Left renal pelvis (tissue), 4 donors: ENCODE data around the gene IKZF2. TPM values are rescaled to one million over a fixed set of nuclear protein-coding genes. Genes with fewer than 3 reads are reported as not detected.

Source experiments
- DNase-seq, 4 donors: peaks; one replicate each; pipeline ENCODE4 v3.0.0-alpha.2; 2013; ENCODE audit warnings: low read depth in 4 of 4, low spot score in 3 of 4
- polyA plus RNA-seq, 4 donors: library from polyadenylated mRNA; unstranded; fragments of 120-200 nt; gene quantifications; one replicate each; pipeline ENCODE4 v1.2.1, GENCODE V29; 2013; ENCODE audit not compliant: insufficient read length in 4 of 4

IKZF2 gene
- polyA plus RNA-seq, 4 donors = 3.6 to 13.3 (median 9.6) TPM

DNA sequence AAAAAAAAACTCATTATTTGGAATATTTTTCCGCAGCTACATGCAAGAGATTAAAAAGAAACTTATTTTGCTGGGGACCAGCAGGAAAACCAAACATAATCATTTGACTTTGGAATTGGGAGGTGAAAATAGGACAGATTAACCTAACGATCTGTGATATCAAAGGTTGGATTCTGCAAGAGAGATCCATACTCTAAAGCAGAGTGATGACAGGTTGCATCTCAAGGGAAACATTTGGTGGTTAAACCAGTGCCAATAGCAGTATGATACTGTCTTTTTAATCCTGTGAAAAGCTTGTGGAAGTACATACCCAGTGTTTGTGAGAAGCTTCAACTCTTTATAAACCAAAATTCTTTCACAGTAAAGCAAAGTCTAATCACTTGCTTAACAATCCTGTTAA, 5.3 kb upstream of the IKZF2 start:
- DNase-seq = no peak

DNA sequence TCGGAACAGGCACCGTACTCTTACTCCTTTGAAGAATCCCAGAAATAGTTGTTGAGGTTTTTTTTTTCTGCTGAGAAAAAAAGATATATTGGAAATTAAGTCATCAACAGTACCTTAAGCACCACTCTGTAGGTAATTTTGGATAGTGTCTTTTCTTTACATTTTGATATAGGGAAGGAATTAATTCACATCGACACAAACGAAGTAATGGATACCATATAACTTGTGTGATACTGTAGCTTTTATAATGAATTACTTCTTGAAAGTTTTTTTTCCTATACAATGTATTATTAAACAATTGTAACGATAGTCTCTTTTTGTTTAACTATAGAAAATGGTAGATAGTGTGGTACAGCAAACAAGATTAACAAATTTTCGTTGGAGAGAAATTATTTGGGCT, 1.5 kb upstream of the IKZF2 start:
- DNase-seq = no peak

DNA sequence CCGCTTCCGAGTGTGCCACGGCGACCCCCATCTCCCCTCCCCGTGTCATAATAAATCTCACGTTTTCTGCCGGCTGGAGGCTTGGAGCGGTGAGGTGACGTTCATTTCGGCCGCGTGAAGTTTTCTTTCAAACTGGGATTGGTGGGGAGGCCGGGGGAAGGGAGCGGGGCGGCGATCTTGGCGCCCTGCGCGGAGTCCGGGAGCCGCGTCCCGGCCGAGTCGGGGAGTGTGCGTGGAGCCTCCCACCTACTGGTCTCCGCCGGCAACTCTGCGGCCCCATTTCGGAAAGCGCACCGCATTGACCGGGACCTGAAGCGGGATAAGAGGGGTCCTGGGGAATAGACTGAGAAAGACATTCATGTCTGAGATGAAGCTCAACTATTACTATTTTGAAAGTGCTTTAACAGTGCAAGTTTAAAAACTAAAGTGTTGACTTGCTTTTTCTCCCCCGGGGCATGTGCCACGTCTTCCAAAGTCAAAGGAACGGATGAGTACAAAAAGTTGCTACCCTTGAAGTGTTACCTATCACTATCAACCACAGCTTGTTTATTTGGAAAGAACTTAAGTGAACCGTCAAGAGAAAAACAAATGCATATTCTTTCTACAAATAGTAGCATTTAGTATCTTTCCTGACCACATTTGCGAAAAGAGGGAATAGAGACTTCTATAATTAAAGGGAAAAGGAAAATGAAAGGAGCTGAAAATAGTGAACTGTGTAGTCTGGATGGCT, 818 bp upstream of the IKZF2 start:
- peak in 2 of 4 donors; percentile 22 to 27 for DNase-seq

DNA sequence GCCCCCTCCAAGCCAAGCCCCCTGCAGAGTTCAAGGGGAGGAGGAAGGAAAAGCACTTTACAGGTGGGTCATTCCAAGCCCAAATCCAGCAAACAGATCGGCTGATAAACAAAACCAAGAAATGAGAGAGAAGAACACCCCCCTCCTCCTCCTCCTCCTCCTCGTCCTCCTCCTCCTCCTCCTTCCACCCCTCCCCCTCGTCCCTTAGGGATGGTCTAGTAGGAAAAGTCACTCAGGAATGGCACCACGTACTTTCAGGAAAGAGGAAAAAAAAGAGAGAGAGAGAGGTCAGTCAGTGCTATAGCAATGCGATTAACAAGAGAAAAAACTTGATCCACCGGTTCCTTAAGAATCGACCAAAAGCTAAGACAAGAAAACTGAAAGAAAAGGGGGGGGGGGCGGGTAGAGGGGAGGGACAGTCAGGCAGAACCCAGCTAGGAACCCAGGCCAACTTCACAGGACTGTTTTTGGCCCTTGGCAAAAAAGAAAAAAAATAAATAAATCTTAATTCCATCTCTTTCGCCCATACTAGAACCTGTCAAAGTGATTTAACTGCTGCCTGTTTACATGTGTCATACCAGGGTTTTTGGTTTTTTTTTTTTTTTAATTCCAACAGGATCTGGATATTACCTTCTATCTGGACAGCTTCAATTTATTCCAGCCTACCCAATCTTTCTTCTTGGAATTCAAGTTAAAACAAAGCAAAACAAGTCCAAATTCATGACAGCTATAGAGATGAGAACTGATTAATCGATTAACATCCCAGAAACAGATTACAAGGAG, 906 bp downstream of the IKZF2 start:
- peak in 1 of 4 donors; percentile 36 for DNase-seq

DNA sequence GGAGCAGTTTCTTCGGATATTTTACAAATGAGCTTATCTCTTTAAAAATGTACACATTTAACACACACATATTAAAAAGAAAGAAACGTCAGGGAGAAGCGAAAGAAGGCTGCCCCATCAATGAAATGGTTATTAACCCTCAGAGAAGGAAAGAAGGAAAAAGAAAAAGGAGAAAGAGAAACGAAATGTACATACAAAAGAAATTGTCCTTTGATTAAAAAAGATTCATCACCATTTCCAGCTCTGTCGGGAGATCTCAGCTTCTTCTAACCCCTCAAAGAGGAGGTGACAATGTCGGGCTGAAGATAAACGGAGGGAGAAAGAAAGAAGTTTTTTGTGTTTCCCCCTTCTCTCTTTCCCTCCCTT, 1.5 kb downstream of the IKZF2 start:
- DNase-seq = no peak

DNA sequence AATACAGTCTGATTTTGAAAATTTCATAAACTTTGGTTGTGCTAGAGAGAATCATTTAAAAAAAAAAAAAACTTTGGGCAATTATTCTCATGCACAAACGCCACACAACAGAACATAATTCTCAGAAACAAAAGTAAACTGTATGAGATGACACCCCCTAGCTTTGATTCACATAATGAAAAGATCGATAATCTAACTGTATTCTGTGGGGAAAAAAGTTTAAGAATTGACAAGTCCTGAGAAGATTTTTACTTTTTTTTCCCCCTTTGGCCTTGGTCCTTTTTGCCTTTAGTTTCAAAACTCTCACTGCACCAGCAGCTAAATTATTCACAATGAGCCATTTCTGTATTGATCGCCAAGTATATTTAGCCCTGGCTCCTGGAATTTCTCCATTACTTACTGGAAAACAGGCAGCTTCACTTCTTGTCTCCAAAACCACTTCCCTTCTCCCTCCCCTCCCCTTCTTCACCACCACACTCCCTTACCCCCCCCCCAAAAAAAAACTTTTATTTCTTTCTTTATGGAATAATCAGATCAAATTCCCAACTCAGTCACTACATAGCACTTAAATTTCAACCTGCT, 2.0 kb downstream of the IKZF2 start:
- no peak for DNase-seq

DNA sequence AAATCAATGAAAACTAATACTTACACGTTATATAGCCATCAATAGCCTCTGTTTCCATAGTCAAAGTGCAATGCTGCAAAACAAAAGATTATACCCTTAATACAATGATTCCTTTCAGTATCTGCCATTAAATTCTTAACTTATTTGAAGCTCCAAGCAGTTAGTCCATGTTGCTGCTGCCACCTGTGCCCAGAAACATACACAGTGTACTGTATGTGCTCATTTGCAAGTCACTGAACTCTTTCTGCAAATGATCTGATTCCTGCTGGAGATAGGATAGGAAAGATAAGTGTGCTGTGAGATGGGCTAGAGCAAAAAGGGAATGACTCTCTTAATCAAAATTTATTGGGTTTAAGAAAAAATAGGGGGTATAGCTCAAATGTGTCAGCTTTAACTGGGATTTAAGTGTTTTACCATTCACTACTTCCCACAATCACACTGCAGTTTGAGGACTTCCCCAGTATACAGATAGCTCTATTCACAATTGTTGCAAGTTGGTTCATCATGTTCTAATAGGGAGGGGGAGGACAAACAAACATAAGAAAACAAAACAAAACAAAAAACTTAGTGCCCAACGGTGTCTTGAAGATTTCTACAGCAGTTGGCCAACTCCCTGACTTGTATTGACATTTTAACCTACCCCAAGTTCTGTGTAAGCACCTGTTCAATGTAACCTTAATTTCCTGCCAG, 2.7 kb downstream of the IKZF2 start:
- no peak for DNase-seq

DNA sequence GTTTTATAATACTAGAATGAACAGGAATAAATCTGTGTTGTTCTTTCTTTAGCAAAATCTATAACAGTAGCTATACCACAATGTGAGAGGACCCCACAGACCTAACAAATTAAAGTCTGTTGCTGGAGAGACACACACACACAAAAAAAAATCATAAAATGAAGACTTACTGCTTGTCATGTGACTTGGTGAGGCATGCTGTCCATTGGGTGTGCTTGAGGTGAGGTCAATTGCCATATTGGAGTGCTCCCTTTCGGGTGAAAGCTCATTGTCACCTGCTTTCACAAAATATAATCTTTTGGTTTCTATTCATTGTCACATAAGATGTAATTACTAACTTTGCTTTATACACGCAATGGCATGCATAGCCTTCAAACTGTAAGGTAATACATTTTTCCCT, 3.9 kb downstream of the IKZF2 start:
- DNase-seq = no peak

DNA sequence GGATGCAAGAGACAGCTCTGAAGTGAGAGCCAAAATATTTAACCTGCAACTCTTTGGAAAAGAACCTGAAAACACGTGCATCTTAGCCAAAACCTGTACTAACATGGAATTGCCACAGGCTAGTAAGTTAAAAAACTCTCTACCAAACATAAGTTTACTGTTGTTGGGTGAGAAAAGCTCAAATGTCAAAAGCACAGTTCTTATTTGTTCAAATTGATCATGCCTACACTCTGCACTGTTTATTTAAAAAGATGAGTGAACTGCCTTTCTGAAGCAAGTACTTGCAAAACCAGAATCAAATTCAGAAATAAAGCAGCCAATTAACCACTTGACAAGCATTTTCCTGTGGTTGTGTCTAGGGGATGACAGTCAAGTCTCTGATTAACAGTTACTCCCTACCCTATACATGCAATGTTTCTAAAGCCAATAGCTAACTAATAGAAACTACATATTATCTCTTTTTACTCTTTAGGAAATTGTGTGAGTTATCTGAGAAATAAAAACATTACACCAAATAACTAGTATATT, 5.6 kb downstream of the IKZF2 start:
- no peak for DNase-seq

DNA sequence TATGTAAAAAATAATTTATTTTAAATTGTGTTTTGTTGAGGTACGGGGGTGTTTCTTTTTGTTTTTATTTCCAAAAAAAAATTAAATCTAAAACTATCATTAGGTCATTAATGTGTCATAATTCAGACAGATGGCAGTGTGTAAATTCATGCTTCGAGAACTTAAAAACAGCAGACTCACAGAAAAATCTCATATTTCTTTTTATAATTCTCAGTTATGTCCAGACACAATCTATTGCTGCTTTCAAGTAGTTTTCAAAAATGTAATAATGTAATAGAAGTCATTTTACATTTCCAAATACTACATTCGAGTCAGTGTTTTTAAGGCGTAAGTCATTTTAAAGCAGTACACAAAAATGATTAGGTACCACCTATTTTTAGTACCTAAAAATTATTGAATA, 14.3 kb downstream of the IKZF2 start:
- DNase-seq = no peak

DNA sequence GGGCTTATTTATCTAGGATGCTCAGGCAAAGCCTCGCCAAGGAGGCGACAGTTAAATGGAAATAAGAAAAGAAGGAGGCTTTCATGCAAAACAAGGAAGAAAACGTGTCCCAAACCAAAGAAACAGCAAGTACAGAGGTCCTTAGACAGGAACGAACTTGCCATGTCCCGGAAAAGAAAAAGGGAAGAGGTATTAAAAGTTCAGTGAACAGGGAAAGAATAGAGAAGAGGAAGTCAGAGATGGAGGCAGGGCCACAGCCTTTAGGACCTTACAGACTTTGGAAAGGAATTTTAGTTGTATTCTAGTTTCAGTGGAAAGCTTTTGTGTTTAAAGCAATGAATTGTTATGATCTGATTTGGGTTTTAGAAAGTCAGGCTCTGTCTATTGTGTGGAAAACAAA, 22.1 kb downstream of the IKZF2 start:
- DNase-seq = no peak

DNA sequence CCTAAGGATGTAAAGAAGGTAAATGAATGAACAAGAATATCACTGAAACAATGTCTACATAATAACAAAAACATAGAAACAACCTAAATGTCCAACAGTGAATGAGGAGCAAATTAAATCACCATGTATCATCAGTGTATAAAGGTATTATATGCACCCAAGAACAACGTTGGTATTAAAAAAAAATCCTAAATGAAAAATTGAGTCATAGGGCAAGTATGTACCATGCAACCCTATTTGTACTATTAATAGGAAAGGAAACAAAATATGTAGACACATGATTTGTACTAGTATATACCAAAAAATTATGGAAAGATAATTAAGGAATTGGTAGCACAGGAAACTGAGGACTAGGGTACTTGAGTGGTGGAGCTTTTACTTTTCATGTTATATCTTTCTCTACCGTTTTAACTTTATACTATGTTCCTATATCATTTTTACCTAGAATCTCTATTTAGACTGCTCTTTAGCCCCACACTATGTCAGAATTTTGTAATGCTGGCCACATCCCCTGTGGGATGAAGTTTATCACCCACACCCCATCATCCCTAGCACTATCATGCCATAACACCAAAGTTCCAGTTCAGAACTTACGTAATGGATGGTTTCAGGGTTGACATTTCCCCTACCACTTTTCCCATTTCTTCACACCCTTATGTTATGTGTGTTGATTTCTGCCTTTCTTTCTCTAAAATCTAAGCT, 25.6 kb downstream of the IKZF2 start:
- no peak for DNase-seq

DNA sequence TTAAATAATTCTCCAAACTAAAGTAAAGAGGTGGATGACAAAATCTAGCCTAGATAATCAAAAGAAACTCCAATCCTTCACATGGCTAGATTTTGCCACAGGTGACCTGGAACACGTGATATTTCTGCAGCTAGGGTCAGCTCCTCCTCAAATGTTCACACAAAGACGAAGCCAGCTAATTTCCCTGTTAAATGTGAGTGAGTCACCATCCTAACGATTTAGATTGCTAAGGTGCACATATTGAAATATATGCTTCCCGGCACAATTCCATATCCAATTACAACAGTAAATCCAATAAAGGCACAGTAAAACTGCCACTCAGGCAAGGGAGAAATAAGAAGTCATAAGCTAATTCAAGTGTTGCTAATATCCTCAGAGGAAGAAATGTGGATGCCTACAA, 28.7 kb downstream of the IKZF2 start:
- DNase-seq = no peak

DNA sequence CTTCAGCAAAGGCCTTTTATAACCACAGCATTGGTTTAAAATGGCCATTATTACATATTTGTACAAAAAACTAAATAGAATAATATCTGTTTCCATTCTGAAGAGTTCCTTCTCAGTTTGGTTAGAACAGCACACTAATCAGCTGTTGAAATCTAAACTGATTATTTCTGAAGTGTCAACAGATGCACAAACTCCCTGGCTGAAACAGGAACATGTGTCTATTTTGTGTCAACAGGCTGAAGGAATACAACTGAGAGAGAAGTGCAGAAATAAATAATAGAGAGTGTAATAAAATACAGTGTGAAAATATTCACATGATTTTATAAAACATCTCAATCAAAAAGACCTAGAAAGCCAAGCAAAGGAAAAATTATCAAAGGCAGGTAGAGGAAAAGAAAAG, 29.7 kb downstream of the IKZF2 start:
- no peak for DNase-seq

DNA sequence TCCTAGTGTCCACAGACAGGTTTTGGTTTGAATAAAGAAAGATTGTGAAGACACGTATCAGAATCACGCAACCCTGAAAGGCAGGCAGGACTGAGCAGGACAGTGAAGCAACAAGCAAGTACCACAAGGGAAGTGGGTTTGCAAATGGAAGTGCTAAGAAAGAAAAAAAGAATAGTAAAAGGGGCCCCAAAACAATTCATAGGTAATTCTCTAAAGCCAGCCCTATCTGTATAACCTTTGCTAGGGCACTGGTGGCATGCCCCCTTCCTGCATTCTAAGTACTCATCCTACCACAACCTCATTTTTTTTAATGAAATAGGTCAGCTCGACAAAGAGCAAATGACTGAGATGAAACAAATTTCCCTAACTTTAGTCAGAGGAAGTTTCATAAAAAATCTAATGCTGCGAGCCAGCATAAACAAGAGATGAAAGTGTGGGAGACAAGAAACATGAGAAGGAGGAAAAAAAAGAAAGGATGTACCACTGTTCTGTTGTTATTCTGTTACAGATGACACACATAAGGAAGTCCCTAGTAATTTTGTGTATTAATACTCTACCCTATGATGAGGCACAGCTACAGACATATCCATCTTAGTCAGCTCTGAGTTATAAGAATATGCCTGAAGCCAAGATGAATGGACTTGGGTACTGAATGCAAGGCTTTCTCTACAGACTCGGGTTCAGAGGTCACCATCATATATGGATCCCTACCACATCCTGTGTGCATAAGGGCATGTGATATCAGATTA, 32.2 kb downstream of the IKZF2 start:
- no peak for DNase-seq

DNA sequence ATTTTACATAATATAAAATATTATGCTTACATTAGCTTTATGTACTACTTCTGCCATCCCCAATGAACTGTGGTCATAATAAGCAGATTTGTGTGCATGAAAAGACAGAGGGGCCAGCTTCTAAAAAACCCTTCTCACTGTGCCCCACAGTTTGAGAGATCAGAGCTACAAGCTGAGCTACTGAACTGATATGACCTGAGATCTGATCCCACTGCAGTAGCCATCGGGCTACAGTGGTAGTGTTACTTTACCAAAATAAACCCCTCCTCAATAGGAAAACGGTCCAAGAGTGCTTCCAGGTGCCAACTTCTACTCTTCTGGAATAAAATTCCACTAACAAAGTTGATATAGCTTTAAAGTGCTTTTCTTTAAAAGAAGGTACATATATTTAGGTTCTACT, 43.1 kb downstream of the IKZF2 start:
- no peak for DNase-seq

DNA sequence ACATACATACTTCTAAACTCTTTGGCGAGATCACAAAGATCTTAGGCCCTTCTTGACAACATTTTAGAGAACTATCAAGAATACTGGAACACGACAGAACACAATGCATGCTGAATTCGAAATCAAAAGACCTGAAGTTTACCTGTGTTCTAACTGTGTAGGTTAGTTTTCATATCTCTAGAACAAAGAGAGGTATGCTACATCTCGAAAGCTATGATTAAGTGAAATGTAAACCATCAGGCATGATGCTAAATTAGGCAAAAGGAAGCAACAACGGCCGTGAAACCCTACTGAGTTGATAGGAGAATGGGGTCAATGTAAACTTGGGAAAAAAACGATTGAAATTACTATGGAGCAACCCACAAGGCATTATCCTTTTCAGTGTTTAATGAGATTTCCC, 43.7 kb downstream of the IKZF2 start:
- no peak for DNase-seq

DNA sequence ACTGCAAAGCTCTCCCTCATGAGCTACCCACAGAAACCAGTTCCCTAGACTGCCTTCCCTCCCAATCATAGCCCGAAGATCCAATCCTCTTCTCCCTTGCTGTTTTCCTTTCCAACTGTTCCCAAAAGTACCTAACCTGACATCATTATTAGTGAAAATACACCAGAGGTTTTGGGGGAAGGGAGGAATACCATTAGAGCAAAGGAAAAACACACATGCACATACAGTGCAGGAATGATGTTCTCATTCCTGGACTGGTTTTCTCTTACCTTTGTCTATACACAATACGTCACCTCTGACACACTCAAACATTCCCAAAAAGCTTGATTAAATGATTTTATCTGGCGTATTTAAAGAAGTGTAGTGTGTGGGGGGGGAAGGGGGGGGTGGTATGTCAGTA, 46.2 kb downstream of the IKZF2 start:
- no peak for DNase-seq

DNA sequence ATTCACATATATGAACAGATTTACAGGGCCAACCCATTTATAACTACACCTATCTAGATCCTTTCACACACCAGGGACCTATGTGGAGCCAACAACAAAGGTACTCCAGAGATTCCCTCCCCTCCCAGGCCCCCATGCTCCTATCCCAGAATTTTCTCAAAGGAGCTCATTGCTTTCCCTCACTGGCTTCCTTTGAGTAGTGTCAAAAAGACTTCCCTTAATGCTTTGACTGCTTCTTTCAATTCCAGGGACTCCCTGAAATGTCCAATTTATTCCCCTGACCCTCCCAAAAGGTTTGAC, 46.6 kb downstream of the IKZF2 start:
- DNase-seq = no peak
